WTC11 (cell line): ENCODE results near the gene DNAH11. TPM values are rescaled to one million over a fixed set of nuclear protein-coding genes. Genes with fewer than 3 reads are reported as not detected.
"Not testable (repeated sequence)": the region's sequence is repeated elsewhere in the genome, so short reads cannot be mapped to it uniquely, and the experiment has no call there.

ENCODE experiments used
- ATAC-seq: fragments of 200-7000 bp; cut with Tn5 transposase; 2 replicates; pipeline ENCODE4 v1.10.0; 2021; ENCODE audit warnings: mild to moderate bottlenecking, moderate library complexity
- CTCF ChIA-PET: fragments of 300-600 bp; sonication (Branson Sonifier 250); formaldehyde crosslinking; loops from one replicate; lab custom pipeline; 2021; ENCODE audit warnings: antibody characterized with exemption; lab: Charles Lee
- POLR2A ChIA-PET: fragments of 350-600 bp; sonication (Branson Sonifier 250); formaldehyde crosslinking; loops from one replicate; lab custom pipeline; 2021; ENCODE audit warnings: antibody characterized with exemption; lab: Charles Lee
- DNase-seq: peaks from one replicate; pipeline ENCODE4 v3.0.0; 2021; ENCODE audit warnings: low spot score
- H3K27ac Mint-ChIP-seq: 2 replicates; pipeline ENCODE4 v1.8.0; 2021; ENCODE audit warnings: mixed read lengths
- H3K27me3 Mint-ChIP-seq: 2 replicates; pipeline ENCODE4 v1.8.0; 2021; ENCODE audit warnings: low read depth, mild to moderate bottlenecking, moderate library complexity, mixed read lengths
- H3K36me3 Mint-ChIP-seq: 2 replicates; pipeline ENCODE4 v1.8.0; 2021; ENCODE audit warnings: mixed read lengths
- H3K4me1 Mint-ChIP-seq: 2 replicates; pipeline ENCODE4 v1.8.0; 2022; ENCODE audit warnings: mixed read lengths
- H3K4me3 Mint-ChIP-seq: 2 replicates; pipeline ENCODE4 v1.8.0; 2021; ENCODE audit warnings: mild to moderate bottlenecking, moderate library complexity, mixed read lengths
- H3K9me3 Mint-ChIP-seq: 2 replicates; pipeline ENCODE4 v1.8.0; 2021; ENCODE audit warnings: mixed read lengths
- CBFB ChIP-seq: sonication (generic); formaldehyde crosslinking; IDR thresholded peaks from 2 replicates; pipeline ENCODE4 v1.8.1; 2022; ENCODE audit warnings: mild to moderate bottlenecking, low read depth, missing genetic modification reagents
- E2F1 ChIP-seq: sonication (generic); formaldehyde crosslinking; IDR thresholded peaks from 2 replicates; pipeline ENCODE4 v1.8.0; 2022; ENCODE audit warnings: mild to moderate bottlenecking, missing genetic modification reagents
- ETV6 ChIP-seq: sonication (generic); formaldehyde crosslinking; IDR thresholded peaks from 2 replicates; pipeline ENCODE4 v1.8.1; 2022; ENCODE audit warnings: mild to moderate bottlenecking, missing genetic modification reagents
- HMGA2 ChIP-seq: fragments of 250-450 bp; sonication (Bioruptor Pico); IDR thresholded peaks from 2 replicates; pipeline ENCODE4 v1.4.0; 2021; ENCODE audit warnings: mild to moderate bottlenecking, moderate library complexity
- IRF2 ChIP-seq: sonication (generic); formaldehyde crosslinking; IDR thresholded peaks from 2 replicates; pipeline ENCODE4 v1.8.0; 2022; ENCODE audit warnings: low read depth, missing genetic modification reagents, borderline replicate concordance
- JAZF1 ChIP-seq: fragments of 250-450 bp; sonication (Bioruptor Pico); IDR thresholded peaks from 2 replicates; pipeline ENCODE4 v1.9.0; 2021; ENCODE audit warnings: moderate library complexity, mild to moderate bottlenecking, inconsistent platforms
- KAT7 ChIP-seq: sonication (generic); formaldehyde crosslinking; IDR thresholded peaks from 2 replicates; pipeline ENCODE4 v1.8.1; 2023; ENCODE audit warnings: missing genetic modification reagents, mild to moderate bottlenecking, borderline replicate concordance
- NR2C2 ChIP-seq: sonication (generic); formaldehyde crosslinking; IDR thresholded peaks from 2 replicates; pipeline ENCODE4 v1.8.0; 2022; ENCODE audit warnings: mild to moderate bottlenecking, missing genetic modification reagents
- OVOL2 ChIP-seq: fragments of 250-450 bp; sonication (Bioruptor Pico); IDR thresholded peaks from 2 replicates; pipeline ENCODE4 v1.9.0; 2021; ENCODE audit warnings: mild to moderate bottlenecking, borderline replicate concordance
- TCF7 ChIP-seq: sonication (generic); formaldehyde crosslinking; IDR thresholded peaks from 2 replicates; pipeline ENCODE4 v1.8.0; 2022; ENCODE audit warnings: mild to moderate bottlenecking, low read depth, missing genetic modification reagents, moderate library complexity
- TEAD1 ChIP-seq: sonication (generic); formaldehyde crosslinking; IDR thresholded peaks from 2 replicates; pipeline ENCODE4 v1.8.0; 2022; ENCODE audit warnings: mild to moderate bottlenecking, missing genetic modification reagents
- TEAD4 ChIP-seq: sonication (generic); formaldehyde crosslinking; IDR thresholded peaks from 2 replicates; pipeline ENCODE4 v1.8.0; 2022; ENCODE audit warnings: mild to moderate bottlenecking, missing genetic modification reagents
- ZNF416 ChIP-seq: fragments of 250-450 bp; sonication (Bioruptor Pico); IDR thresholded peaks from 2 replicates; pipeline ENCODE4 v1.9.0; 2021; ENCODE audit warnings: mild to moderate bottlenecking, inconsistent platforms
- ZNF423 ChIP-seq: fragments of 250-450 bp; sonication (Bioruptor Pico); IDR thresholded peaks from 2 replicates; pipeline ENCODE4 v2.1.2; 2022; ENCODE audit warnings: mild to moderate bottlenecking, moderate library complexity
- ZNF671 ChIP-seq: fragments of 250-450 bp; sonication (Bioruptor Pico); IDR thresholded peaks from 2 replicates; pipeline ENCODE4 v1.8.0; 2021; ENCODE audit warnings: mild to moderate bottlenecking
- ZSCAN18 ChIP-seq: fragments of 250-450 bp; sonication (Bioruptor Pico); IDR thresholded peaks from 2 replicates; pipeline ENCODE4 v2.1.2; 2022; ENCODE audit warnings: mild to moderate bottlenecking, moderate library complexity
- total RNA-seq: library from RNA; stranded (reverse); gene quantifications from 3 replicates; pipeline ENCODE4 v1.2.3, GENCODE V29; 2021
- TF ChIP-seq, protein P1 (sequence below): sonication (generic); formaldehyde crosslinking; IDR thresholded peaks from 2 replicates; pipeline ENCODE4 v1.8.0; 2022; ENCODE audit warnings: mild to moderate bottlenecking, missing genetic modification reagents

The DNAH11 gene
- total RNA-seq, 1 experiment from 2014 or later: 6.4 TPM

GRCh38 chr7:21850531-21851285, 307.9 kb downstream of the DNAH11 start:
- CTCF ChIA-PET: interaction anchor here (0.7 kb wide), 1 partner anchor 21 kb away, joined by 4 read pairs; no protein-coding TSS in a partner anchor
- peaks cover 10% of the 10 kb centered on the region for H3K36me3 Mint-ChIP-seq
- TF ChIP-seq, protein P1, sequence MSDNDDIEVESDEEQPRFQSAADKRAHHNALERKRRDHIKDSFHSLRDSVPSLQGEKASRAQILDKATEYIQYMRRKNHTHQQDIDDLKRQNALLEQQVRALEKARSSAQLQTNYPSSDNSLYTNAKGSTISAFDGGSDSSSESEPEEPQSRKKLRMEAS (CRISPR knock-in tag): no peak
- TF ChIP-seq HMGA2 (CRISPR knock-in tag): no peak
- no peak for TF ChIP-seq ZNF416 (CRISPR knock-in tag)
- no peak for TF ChIP-seq ZNF423
- no peak for TF ChIP-seq KAT7 (CRISPR knock-in tag)
- no peak for TF ChIP-seq TEAD4 (CRISPR knock-in tag)
- no peak for TF ChIP-seq IRF2 (CRISPR knock-in tag)
- TF ChIP-seq ZNF671 (CRISPR knock-in tag): no peak
- no peak for TF ChIP-seq JAZF1
- TF ChIP-seq CBFB (CRISPR knock-in tag): no peak
- TF ChIP-seq, all 79 proteins: peak for 0
- Mint-ChIP-seq H3K27ac (peak overlapping the region; percentile 20; the same call in 1 of the 2 replicates), H3K4me3 (no peak overlapping the region), H3K27me3 (no peaks in the 10 kb centered on the region), H3K4me1 (peaks cover 3% of the 10 kb centered on the region; the same call in 1 of the 2 replicates), H3K9me3 (peaks cover 20% of the 10 kb centered on the region)
- ATAC-seq (no peak), DNase-seq (no peak)
- POLR2A ChIA-PET: interaction anchor here (0.6 kb wide), 1 partner anchor 107 kb away, joined by 3 read pairs; no protein-coding TSS in a partner anchor

- Mint-ChIP-seq H3K36me3 (peaks cover 10% of the 10 kb centered on the region), H3K9me3 (peaks cover 20% of the 10 kb centered on the region), H3K27me3 (no peaks in the 10 kb centered on the region), H3K4me3 (no peak overlapping the region), H3K27ac (peak overlapping the region; percentile 60; the same call in 1 of the 2 replicates), H3K4me1 (peaks cover 3% of the 10 kb centered on the region; the same call in 1 of the 2 replicates)
- POLR2A ChIA-PET: interaction anchor here (0.6 kb wide), 1 partner anchor 106 kb away, joined by 3 read pairs; no protein-coding TSS in a partner anchor
- no peak for TF ChIP-seq OVOL2
- TF ChIP-seq NR2C2: no peak
- no peak for TF ChIP-seq TCF7
- no peak for TF ChIP-seq TEAD4 (CRISPR knock-in tag)
- no peak for TF ChIP-seq ZSCAN18 (CRISPR knock-in tag)
- TF ChIP-seq ETV6 (CRISPR knock-in tag): no peak
- TF ChIP-seq HMGA2 (CRISPR knock-in tag): no peak
- no peak for TF ChIP-seq TEAD1 (CRISPR knock-in tag)
- no peak for TF ChIP-seq E2F1 (CRISPR knock-in tag)
- DNase-seq (no peak), ATAC-seq (no peak)
- CTCF ChIA-PET: no interaction called here
Measured at GRCh38 chr7:21851559-21851967, 308.7 kb downstream of the DNAH11 start.

DNA sequence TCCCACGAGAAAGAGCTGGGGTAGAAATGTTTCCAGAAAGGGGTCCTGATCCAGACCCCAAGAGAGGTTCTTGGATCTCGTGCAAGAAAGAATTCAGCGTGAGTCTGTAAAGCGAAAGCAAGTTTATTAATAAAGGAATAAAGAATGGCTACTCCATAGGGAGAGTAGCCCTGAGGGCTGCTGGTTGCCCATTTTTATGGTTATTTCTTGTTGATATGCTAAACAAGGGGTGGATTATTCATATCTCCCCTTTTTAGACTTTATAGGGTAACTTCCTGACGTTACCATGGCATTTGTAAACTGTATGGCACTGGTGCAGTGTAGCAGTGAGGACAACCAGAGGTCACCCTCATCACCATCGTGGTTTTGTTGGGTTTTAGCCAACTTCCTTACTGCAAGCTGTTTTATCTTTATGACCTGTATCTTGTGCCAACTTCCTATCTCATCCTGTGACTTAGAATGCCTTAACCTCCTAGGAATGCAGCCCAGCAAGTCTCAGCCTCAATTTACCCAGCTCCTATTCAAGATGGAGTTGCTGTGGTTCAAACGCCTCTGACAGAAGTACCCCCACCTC, 322.9 kb downstream of the DNAH11 start:
- ATAC-seq, DNase-seq, CTCF ChIA-PET, POLR2A ChIA-PET, H3K4me3 Mint-ChIP-seq, H3K27me3 Mint-ChIP-seq, H3K9me3 Mint-ChIP-seq, H3K36me3 Mint-ChIP-seq: not testable (repeated sequence)
- Mint-ChIP-seq H3K27ac (peak overlapping the region; percentile 89), H3K4me1 (peaks cover 63% of the 10 kb centered on the region)
